Heart left ventricle (tissue), 13 donors: ENCODE measurements around the gene INO80E.

Experiments used
- POLR2A ChIP-seq, 2 donors: fragments of 450-650 bp; IDR thresholded peaks; one replicate each; pipeline ENCODE4 v1.6.1; 2017; ENCODE audit warnings: antibody characterized with exemption in 2 of 2, mild to moderate bottlenecking in 2 of 2, moderate library complexity in 2 of 2
- TF ChIP-seq, protein P1 (sequence below), 12 donors: fragments of 200-600 bp; sonication (generic) in 4 of 12; IDR thresholded peaks; one replicate each; pipeline versions ENCODE4 v1.5.0 to v1.8.0; 2018 to 2022; ENCODE audit warnings: antibody characterized with exemption in 12 of 12, mild to moderate bottlenecking in 5 of 12
- donor health status: ischemic (EF 13 %, LVEDD 7.1; RV severe dilation, severe dysfunction).
- donor health status: DM: no; HTN: yes; CAD: no.
- donor health status: DM: no; HTN: no; CAD: no.
- donor health status: ischemic (EF 25% LVEDD 6.9; RV normal size, moderate dysfunction).
- donor health status: ischemic (EF 25% LVEDD 5.7; RV mildly dilated, moderate dysfunction).
- donor health status: ischemic (EF 35%, LVEDD 5.7; RV mildly dilated, moderate dysfunction).
- donor health status: nonischemic (EF 11% LVEDD 7.7; RV severe dilation, severe dysfunction).
- donor health status: DM: yes; HTN: yes; CAD: no.
- donor health status: PGD.
- donor health status: ischemic (EF 29% LVEDD 5.4; RV normal size, mild dysfunction).
- donor health status: nonischemic (EF 23%, LVEDD 6.1; RV moderate dilation, normal function).

DNA sequence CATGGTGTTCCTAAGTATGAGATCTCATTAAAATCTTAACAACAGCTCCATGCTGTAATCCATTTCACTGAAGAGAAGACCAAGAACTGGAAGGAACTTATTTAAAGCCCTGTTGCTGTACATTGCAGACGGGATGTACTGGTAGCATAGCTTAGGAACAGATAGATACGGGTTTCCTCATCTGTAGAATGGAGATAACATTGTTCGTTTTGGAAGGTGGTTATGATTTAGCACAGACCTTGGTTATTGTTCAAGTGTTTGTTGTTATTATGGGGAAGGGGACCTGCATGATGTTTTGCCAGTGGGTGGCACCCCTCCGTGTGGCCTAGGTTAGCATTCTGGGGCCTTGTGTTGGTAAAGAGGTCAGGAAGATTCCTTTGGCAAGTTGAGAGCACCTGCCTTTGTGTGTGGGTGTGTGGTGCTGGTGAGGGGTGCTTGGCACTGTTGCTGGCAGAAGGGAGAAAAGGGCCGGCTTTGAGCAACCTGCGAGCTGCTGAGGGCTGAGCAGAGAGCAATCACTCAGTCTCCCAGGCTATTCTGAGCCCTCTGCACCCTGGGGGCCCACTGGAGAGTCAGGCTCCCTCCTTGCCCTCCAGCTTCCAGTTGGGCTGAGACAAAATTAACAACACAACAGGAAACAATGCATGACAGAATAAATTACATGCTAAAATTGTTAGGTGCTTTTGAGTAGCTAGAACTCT, 20.1 kb upstream of the INO80E start:
- no peak for TF ChIP-seq POLR2A (IDR thresholded peaks at IDR 0.05)
- TF ChIP-seq, protein P1, sequence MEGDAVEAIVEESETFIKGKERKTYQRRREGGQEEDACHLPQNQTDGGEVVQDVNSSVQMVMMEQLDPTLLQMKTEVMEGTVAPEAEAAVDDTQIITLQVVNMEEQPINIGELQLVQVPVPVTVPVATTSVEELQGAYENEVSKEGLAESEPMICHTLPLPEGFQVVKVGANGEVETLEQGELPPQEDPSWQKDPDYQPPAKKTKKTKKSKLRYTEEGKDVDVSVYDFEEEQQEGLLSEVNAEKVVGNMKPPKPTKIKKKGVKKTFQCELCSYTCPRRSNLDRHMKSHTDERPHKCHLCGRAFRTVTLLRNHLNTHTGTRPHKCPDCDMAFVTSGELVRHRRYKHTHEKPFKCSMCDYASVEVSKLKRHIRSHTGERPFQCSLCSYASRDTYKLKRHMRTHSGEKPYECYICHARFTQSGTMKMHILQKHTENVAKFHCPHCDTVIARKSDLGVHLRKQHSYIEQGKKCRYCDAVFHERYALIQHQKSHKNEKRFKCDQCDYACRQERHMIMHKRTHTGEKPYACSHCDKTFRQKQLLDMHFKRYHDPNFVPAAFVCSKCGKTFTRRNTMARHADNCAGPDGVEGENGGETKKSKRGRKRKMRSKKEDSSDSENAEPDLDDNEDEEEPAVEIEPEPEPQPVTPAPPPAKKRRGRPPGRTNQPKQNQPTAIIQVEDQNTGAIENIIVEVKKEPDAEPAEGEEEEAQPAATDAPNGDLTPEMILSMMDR (IDR thresholded peaks at IDR 0.05), result no peak
